ENCODE measurements around the gene NEDD4L. TPM values are rescaled to one million over a fixed set of nuclear protein-coding genes. Genes with fewer than 3 reads are reported as not detected.

NEDD4L gene
- total RNA-seq, 1 donor from 2014 or later, result 95.9 TPM

- no peak overlapping the region for H3K4me3 ChIP-seq (ENCODE audit: low read depth, low read length)
- no peak for TF ChIP-seq CTCF (conservative IDR thresholded peaks at IDR 0.05; ENCODE audit: low read depth, low read length)
- no peak for DNase-seq (ENCODE audit: low read depth)
These were observed 365.9 kb downstream of the NEDD4L start for GRCh38 chr18:58409802-58410445.

GRCh38 chr18:58411323-58411722 is 367.3 kb downstream of the NEDD4L start:
- H3K4me3 ChIP-seq (ENCODE audit: low read depth, low read length), result no peak overlapping the region
- DNase-seq (ENCODE audit: low read depth), result no peak
- no peak for TF ChIP-seq CTCF (conservative IDR thresholded peaks at IDR 0.05; ENCODE audit: low read depth, low read length)

GRCh38 chr18:58412844-58413666 is 369.0 kb downstream of the NEDD4L start:
- no peak for TF ChIP-seq CTCF (conservative IDR thresholded peaks at IDR 0.05; ENCODE audit: low read depth, low read length)
- no peak for DNase-seq (ENCODE audit: low read depth)
- no peak overlapping the region for H3K4me3 ChIP-seq (ENCODE audit: low read depth, low read length)

- TF ChIP-seq CTCF (conservative IDR thresholded peaks at IDR 0.05; ENCODE audit: low read depth, low read length), result no peak
- DNase-seq (ENCODE audit: low read depth), result no peak
- no peak overlapping the region for H3K4me3 ChIP-seq (ENCODE audit: low read depth, low read length)
These were observed 369.9 kb downstream of the NEDD4L start for GRCh38 chr18:58413667-58414628.

- DNase-seq (ENCODE audit: low read depth), result no peak
- no peak overlapping the region for H3K4me3 ChIP-seq (ENCODE audit: low read depth, low read length)
- no peak for TF ChIP-seq CTCF (conservative IDR thresholded peaks at IDR 0.05; ENCODE audit: low read depth, low read length)
These were observed 372.1 kb downstream of the NEDD4L start for GRCh38 chr18:58416014-58416703.

Data from epithelial cell of proximal tubule (primary cell).